GM21619 (cell line): ENCODE data around the gene ZSWIM8.

Source experiments
- ATAC-seq: cut with Tn5 transposase; IDR thresholded peaks from one replicate; pipeline ENCODE4 v1.9.1; 2021; ENCODE audit not compliant: unreplicated experiment

ZSWIM8 gene

DNA sequence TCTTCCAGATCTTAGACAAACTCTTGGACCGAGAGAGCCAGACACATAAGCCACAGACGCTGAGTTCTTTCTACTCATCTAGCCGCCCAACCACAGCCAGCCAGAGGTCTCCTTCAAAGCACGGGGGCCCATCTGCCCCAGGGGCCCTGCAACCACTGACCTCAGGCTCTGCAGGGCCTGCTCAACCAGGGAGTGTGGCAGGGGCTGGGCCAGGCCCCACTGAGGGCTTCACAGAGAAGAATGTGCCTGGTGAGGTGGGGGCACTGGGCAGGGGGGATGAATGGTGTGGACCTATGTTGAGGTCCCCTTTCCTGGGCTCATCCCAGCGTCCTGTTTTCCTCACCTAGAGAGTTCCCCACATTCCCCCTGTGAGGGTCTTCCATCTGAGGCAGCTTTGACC lies 11.4 kb downstream of the ZSWIM8 start:
- no peak for ATAC-seq

DNA sequence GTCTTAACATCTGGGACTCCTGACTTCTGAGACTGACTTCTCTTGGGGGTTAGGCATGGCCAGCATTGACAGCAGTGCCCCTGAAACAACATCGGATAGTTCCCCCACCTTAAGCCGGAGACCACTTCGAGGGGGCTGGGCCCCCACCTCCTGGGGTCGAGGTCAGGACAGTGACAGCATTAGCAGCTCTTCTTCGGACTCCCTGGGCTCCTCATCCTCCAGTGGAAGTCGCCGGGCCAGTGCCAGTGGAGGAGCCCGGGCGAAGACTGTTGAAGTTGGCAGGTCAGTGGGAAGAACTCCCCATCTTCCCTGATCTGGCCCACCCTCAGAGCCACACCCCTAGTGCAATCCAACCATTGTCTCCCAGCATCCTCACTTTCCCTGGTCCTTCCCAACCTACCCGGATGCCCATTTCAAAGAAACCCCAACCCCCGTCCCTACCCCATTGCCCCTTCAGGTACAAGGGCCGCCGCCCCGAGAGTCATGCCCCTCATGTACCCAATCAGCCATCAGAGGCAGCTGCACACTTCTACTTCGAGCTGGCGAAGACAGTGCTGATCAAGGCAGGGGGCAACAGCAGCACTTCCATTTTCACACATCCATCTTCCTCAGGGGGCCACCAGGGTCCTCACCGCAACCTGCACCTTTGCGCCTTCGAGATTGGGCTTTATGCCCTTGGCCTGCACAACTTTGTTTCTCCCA lies 12.1 kb downstream of the ZSWIM8 start:
- ATAC-seq, result no peak

DNA sequence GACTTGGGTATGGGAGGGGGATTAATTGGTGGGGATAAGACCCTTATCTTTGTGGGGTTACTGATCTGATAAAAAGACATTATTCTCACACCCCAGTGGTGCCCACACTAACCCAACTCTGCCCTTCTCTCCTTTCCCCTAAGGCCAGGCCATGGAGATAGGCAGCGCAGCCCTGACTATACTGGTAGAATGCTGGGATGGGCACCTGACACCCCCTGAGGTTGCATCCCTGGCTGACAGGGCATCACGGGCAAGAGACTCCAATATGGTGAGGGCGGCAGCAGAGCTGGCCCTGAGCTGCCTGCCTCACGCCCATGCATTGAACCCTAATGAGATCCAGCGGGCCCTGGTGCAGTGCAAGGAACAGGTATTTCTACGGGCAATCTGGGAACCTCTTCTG lies 12.7 kb downstream of the ZSWIM8 start:
- ATAC-seq, result no peak

DNA sequence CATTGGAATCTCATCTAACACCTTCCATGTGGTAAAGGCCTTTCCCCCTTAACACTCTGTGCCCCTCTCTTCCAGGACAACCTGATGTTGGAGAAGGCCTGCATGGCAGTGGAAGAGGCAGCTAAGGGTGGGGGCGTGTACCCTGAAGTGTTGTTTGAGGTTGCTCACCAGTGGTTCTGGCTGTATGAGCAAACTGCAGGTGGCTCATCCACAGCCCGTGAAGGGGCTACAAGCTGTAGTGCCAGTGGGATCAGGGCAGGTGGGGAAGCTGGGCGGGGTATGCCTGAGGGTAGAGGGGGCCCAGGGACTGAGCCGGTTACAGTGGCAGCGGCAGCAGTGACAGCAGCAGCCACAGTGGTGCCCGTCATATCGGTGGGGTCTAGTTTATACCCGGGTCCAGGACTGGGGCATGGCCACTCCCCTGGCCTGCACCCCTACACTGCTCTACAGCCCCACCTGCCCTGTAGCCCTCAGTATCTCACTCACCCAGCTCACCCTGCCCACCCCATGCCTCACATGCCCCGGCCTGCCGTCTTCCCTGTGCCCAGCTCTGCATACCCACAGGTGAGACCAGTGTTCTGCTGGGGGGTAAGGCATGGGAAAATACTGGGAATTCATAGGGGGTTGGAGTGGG lies 13.6 kb downstream of the ZSWIM8 start:
- no peak for ATAC-seq

DNA sequence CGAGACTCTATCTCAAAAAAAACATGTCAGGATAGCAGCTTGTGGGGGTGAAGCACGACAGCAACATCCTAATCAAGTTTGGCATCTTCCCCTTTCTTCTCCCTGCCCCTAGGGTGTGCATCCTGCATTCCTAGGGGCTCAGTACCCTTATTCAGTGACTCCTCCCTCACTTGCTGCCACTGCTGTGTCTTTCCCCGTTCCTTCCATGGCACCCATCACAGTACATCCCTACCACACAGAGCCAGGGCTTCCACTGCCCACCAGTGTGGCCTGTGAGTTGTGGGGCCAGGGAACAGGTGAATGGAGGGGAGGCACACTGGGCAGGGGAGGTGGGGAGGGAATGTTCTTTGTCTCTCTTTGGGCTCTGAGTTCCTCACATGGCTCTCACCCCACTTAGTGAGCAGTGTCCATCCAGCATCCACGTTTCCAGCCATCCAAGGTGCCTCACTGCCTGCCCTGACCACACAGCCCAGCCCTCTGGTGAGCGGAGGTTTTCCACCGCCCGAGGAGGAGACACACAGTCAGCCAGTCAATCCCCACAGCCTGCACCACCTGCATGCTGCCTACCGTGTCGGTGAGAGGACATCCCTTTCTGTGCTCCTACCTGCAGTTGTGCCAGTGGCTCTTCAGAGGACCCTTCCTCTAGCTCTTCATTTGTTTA lies 14.6 kb downstream of the ZSWIM8 start:
- ATAC-seq, result no peak

DNA sequence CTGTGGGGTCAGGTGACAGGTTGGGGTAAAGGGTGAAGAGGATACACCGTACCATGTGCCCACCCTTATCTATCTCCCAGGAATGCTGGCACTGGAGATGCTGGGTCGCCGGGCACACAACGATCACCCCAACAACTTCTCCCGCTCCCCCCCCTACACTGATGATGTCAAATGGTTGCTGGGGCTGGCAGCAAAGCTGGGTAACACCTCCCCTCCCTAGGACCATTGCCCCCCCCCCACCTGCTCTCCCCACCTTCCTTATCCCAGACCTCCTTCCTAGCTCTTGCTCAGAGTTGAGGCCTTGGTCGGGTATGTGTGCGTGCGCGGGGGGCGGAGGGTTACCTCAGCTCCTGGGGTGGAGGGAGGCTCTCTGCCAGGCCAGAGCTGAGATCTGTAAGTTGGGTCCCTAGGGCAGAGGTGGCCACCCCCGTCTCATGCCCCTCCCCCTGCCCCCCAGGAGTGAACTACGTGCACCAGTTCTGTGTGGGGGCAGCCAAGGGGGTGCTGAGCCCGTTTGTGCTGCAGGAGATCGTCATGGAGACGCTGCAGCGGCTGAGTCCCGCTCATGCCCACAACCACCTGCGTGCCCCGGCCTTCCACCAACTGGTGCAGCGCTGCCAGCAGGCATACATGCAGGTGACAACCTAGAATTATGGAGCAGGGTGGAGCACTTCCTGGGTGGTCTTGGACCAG lies 15.3 kb downstream of the ZSWIM8 start:
- no peak for ATAC-seq

DNA sequence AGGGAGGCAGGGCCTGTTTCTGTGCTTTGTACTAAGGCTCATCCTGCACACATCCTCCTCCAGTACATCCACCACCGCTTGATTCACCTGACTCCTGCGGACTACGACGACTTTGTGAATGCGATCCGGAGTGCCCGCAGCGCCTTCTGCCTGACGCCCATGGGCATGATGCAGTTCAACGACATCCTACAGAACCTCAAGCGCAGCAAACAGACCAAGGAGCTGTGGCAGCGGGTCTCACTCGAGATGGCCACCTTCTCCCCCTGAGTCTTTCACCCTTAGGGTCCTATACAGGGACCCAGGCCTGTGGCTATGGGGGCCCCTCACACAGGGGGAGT lies 15.8 kb downstream of the ZSWIM8 start:
- no peak for ATAC-seq

DNA sequence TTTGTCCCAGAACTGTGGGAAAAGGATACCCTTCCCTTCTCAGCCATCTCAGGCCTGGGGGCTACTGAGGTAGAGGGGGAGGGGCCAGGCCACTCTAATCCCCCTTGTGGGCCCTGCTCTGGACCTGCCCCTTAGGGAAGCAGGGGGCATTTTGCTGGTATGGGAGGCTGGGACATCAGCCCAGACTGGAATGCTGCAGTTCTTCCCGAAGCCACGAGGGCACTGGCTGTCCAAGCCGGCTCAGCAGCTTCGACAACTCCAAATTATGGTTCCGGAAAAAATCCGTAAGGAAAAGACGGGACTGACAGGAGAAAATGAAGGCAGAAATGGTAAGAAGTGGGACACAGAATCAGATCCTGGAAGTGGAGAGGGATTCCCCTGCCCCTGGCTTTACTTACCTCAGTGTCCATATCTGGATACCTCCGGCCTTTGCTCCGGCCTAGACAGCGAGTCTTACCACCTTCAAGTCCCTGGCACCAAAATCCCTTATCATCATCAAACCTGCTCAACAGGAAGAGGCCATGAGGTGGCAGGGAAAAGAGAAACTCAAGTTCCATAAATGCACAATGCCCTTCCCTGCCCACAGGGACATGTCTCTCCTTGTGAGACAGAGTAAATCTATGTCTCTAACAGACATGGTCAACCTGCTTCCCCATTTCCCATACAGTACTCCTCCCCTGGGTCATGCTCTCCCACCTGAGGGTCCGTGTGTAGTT lies 17.0 kb downstream of the ZSWIM8 start:
- ATAC-seq, result no peak

DNA sequence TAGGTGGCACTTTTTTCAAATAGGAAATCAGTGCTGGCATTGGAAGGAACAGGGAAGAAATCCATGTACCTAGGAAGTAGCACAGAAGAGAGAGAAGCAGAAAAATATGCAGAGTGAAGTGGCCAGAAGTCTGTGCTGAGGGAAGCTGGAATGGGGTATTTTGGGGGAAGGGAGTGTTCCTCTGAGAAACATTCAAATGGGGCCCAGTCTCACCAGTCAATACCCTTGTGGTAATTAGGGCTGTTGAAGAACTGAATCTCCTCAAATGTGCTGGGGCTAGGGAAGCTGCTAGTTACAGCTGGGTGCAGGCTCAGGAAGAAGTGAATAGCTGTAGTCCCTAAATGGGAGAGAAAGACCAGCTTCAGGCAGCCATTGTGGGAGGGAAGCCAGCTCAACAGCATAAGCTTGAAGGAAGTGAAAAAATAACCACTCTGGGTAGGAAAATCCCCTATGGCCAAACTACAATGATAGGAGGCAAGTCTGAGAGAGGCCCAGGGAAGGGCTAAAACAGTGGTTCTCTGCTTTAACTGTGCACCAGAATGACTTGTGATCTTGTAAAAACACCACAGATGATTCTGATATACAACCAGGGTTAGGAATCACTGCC lies 18.4 kb downstream of the ZSWIM8 start:
- ATAC-seq, result peak; percentile 79

DNA sequence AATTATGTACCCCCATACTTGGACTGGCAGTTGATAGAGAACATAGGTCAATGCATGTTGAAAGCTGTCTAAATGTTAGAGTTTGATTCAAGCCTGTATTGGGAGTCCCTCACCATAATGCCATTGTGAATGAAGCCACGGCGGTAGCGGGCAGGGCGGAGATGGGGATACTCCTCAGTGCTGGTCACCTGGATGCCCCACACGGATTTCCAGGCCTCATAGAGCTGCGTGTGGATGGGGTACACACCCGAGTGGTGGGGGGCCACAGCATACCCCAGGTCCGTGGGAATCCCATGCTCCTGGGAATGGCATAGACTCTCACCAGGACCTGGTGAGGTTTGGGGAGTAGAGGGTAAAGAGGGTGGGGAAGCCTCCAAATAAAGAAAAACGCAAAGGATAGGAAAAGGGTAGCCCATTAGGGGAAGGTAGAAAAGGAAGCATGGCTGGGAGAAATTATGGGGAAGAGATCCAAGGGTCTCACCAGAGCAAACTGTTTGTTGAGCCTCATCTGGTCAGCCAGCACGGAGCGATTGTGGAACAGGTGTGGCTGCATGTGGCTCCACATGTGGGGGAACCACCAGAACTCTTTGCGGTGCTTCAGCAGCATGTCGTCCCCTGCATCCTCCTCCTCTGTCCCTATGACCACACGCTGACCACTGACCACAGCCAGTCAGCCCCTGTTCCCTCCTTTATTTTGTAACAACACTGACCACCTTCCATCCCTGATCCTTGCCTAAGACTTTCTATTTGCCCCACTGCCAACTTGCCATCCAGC lies 21.0 kb downstream of the ZSWIM8 start:
- no peak for ATAC-seq

DNA sequence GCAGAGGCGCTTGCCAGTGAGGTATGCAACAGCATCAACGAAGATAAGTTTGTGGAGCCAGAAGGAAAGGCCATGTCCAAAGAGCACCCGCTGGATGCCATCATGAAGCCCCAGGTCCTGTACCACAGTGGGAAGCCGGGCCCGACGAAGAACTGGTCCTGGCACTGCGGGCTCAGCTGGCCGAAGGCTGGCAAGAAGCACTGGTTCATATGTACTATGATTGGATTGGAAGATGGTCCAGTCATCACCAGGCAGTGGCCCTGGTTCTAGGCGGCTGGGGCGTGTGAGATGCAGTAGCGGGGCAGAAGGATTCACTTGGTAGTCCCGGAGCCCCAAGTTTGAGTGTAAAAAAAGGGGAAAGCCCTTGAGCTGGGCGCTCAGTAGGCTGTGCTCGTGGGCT lies 22.1 kb downstream of the ZSWIM8 start:
- no peak for ATAC-seq

DNA sequence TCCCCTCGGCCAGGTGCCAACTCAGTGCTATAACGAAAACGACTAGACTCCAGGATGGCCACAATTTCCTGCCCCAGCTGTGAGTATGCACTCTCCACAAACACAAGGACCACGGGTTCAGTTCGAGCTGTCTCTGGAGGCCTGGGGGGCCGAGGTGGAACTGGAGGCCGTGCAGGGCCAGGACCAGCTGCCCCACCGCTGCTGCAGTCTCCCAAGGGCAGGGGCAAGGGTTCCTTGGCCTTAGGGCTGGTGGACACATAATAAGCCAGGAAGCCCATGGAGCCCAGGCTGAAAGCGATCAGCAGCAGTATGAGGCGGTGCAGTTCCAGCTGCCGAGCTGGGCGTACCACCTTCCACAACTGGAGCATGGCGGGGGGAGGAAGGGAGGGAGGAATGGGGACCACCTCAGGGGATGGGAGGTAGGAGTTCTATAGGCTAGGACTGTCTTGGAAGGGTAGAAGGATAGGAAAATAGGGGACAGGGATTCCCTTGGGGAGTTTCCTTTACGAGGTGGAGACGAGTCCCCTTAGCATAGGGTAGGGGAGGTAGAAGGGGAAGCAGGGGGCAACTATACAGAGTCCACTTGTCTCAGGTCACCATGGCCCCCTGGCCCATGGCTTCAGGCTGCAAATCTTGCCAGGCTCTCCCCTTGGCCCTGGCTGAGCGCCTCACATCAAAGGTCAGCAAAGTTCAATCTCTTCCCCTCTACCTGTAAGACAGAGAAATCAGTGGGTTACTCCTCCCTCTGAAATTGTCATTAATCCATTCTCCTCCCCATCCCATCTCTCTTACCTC lies 22.8 kb downstream of the ZSWIM8 start:
- no peak for ATAC-seq

DNA sequence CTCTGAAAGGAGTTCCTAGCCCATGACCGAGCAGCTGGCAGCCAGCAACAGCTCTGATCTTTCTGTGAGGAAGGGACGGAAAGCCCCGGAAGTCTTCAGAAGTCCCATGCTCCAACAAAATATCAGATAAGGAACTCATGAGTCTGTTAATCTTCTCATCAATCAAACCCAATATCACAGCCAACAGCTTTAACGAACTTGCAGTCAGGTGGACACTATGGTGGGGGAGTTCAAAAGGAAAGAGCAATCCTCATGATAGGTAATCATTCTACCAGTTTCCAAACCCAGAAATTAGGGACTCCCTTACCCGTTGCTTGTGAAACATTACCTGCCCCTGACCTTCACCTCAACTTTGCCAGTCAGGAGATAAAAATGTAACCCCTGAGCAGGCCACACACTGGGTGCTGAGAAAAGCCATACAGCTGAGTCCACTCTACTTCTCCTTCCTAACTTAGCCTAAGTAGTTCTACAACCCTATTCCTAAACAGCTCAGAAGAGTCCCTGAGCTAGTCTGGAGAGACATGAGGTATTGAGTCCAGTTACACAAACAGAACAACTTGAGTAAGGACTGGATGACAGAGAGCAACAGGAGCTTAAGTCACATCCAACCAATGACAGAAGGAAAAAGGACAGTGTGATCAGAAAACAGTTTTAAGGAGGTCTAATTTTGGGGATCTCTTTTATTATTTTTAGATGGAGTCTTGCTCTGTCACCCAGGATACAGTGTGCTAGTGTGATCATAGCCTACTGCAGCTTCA lies 23.8 kb downstream of the ZSWIM8 start:
- no peak for ATAC-seq

DNA sequence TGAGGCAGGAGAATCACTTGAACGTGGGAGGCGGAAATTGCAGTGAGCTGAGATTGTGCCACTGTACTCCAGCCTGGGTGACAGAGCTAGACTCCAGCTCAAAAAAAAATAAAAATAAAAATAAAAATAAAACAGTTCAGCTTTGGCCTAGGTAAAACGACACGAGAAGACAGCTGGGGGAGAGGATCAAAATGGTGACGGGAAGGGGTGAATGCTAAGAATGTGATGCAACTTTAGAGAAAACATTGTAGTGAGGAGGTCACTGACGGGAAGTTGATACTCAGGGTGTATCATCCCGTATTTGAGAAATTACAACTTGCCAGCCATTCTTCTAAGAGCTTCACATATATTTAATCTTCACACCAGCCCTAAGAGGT lies 24.9 kb downstream of the ZSWIM8 start:
- no peak for ATAC-seq

DNA sequence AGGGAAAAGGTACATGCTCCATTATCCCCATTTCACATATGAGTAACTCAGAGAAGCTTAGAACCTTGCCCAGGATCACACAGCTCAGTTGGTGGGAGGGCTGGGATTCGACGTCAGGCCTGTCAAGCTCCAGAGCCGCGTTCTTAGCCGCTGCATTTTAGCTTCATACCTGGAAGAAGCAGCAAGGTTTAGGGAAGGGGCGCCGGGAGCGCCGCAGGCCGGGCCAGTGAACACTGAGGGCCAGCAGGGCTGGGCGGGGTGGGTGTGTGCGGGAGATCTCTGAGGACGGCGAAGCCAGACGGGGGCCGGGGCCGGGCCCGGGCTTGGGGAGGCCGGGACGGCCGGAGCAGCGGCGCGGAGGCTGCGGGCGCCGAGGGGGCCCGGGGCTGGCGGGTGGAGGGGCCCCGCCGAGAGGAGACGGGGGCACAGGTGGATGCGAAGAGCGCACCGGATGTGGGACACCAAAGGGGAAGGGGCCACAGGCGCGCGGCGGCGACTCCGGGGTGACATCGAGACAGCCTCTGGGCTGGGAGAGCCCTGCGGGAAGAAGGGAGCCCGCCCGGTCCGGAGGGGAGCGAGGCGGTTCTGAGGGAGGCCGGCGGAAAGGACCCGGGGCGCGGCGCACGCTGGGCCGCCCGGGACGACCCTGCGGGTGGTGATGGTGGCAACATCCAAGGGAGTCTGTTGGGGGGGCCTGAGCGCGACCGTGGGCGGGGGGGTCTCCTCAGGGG lies 25.5 kb downstream of the ZSWIM8 start:
- ATAC-seq, result peak; percentile 31

DNA sequence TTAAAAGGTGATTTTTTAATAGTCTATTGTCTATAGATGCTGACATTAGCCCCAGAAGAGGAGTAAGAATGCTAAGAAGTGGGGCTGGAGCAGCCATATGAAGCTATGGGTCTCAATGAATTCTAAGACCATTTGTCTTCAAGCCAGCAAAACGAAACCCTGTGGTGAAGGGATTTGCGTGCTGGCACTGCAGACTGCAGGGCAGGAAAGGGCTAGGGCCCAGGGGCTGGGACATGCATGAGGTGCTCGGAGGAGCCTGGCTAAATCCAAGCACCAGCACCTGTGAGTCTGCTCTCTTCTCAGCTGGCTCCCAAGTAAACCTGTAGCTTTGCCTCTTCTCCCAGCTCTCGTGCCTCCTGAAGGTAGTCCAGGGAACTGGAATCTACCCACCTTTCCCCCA lies 27.3 kb downstream of the ZSWIM8 start:
- no peak for ATAC-seq

DNA sequence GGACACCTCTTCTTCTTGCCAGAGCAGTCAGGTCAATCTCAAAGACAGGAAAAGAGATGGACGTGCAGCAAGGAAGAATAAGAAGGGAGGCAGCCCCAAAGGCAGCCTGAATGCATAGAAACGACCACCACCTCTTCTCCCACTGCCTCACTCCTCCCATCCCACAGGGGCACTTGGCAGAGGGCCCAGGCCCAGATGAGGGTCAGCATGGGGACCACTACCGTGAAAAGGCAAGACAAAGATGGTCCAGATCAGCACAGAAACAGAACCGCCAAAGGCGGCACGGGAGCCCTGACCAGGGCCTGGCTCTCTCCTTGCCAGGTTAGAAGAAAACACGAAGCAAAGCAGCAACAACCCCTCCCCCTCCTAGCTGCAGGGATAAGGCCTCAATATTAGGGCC lies 27.9 kb downstream of the ZSWIM8 start:
- ATAC-seq, result no peak

DNA sequence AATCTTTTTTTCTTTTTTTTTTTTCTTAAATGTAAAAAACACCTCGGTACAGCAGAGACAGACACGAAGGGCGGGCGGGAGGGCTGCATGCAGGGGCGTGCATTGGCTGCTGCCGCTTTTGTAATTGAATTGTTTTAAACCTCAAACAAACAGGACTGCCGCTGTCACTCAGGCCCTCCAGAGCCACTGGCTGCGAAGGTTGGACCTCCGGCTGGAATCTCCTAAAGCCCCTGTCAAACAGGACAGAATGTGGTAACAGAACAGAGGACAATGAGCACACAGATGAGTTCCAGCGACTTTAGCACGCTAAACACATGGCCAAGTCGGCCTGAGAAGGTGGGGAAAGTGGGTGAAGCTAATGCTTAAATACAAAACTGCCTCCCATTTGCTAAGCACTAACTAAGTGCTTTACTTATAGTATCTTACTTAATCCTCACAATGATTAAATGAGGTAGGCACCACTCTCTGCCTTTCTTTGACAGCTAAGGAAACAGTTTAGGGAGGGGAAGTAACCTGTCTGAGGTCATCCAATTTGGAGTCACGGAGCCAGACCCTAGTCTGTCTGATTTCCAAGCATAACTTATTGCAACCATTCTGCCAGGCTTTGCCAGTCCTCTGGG lies 29.0 kb downstream of the ZSWIM8 start:
- ATAC-seq, result no peak
